ENCODE measurements around the gene OSBPL8.

The OSBPL8 gene

DNA sequence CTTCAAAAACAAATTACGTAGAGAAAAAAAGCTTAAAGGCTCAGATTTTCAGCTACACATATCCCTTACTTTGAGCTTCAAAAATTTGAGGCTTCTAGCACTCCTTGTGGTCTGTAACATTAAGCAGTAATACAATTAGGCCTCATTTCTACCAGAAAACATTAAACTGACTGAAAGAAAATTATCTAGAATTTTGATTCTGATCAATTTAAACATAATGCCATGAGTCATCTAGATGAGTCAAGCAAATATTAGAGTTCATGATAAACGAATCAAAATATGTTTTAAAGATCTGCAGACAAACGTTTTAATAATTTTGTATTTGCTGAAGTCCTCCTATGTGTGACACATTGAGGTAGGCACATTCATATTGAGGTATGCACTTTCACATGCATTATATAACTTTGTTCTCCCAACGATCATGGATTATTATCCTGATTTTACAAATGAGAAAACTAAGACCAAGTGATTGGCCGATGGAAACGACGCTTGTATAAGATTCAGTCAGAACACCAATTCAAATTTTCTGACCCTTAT, 4.3 kb downstream of the OSBPL8 start:
- no peak for DNase-seq

DNA sequence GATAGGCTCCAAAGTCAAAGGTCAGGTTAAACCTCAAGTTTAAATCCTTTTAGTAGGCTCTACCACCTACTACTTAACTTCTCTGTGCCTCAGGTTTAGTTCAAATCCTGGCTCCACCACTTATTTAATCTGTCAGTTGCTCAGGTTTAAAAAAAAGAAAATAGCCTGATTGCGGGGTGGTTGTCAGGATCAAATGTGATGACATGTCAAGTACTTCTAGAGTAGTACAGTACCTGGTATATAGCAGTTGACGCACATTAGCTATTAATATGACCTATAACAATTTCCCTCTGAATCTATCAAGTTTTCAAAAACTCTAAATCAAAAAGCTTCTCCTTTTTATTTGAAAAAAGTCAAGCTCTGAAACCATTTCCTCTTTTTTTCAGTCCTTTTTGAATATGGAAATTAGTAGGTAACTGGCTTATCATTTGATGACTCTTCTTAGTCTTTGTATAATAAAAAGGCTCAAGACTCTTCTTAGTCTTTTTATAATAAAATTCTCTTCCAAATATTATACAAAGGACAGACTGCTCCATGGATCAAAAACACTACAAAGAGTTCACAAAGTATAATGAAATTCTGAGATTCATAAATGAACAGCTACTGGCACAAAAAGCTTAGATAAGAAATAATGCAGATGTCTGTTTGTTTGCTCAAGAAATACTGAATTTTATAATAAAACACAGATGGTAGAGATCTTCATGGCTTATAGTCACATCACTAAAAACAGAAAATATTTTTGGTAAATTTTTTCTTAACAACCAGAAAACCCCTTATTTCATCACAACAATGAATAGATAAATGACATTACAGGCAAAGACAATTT, 5.0 kb downstream of the OSBPL8 start:
- no peak for DNase-seq

DNA sequence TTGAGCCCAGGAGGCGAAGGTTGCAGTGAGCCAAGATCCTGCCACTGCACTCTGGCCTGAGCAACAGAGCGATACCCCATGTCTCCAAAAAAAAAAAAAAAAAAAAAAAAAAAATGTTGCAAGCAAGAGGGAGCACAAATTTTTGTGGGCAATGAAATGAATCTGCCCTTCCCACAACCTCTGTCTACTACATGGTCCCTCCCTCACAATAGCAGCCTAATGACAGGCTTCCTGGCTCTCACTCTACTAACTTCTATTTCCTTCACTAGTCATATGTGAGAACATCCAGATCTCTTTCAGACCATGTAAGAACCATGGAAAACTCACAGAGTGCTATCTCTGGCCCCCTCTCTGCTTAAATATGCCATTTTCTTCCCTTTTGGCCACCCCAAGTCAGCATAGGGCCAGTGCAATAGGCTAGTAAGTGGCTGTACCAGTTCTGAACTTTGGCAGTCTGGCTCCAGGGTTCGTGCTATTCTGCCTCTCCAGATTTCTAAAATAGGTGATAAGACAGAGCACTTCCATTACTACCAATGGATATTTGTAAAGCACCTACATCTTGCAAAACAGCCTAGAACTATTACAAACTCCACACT, 7.1 kb downstream of the OSBPL8 start:
- no peak for DNase-seq

DNA sequence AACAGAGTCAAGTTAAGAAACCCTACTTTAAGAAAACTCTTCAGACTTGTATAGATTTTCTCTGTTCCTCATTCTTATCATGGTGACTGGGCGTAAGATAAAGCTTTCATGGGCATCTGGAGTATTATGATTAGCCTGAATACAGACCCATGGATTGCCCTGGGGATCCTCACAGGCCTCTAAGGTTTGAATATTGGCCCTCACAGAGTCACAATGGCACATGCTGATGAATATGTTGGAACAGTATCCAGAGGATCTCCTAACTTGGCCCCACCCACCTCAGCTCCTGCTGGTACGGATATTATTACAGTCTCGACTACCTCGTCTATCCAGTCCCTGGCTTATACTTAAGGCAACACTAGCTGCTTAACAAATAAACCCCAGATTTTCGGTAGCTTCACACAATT, 8.1 kb downstream of the OSBPL8 start:
- DNase-seq = no peak

DNA sequence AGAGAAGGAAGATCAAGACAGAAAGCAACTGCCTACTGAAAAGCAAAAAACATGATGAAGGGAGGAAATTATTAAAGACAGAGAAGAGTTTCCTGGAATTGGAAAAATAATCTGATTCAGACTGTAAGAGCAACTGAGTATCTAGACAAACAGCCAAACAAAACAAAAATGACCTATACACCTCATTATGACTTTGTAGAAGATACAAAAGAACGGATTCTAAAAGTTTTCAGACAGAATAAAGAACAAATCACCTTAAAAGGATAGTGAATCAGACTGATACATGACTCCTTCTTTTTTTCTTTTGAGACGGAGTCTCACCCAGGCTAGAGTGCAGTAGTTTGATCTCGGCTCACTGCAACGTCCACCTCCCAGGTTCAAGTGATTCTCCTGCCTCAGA, 10.4 kb downstream of the OSBPL8 start:
- DNase-seq = no peak

DNA sequence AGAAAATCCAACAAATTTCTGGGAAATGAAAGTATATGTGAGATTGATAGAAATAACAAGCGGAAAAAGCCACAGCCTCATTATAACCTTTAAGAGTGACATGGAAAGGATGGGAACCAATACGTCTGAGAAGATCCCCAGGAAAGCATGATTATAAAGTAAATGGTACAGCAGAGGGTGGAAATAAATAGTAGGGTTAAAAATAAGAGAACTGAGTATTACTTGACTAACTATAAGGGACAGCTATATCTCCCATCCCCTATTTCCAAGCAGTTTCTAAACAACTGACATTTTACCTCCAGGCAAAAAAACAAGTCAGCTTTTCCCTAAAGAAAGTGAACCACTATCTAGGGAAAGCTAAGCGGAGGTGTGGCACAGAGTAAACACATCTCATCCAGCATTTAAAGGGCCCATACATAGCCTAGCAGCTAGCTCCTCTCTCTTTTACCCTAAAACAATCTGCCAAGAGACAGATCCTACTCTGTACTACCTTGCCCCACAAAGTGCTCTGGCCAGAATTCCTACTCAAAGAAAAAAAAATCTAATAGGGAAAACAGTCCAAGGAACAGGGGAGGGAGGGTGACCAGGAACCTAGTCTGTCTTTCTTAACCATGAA, 11.2 kb downstream of the OSBPL8 start:
- no peak for DNase-seq

DNA sequence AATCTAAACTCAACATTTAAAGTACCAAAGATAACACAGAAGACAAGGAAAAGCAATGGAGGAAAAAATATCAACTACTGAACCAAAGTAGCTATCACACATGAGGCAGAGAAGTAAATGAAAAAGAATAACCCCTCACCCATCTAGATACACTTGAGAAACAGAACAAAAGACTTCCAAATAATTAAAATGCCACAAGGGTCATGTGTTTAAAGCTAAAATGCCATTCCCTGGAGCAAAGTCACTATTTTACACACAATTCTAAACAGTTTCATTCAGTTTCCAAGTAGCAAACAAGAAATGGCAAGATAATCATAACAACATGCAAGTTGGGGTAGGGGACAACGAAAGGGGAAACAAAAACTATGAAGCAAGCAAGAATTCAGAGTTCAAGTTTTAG, 12.0 kb downstream of the OSBPL8 start:
- DNase-seq = no peak

DNA sequence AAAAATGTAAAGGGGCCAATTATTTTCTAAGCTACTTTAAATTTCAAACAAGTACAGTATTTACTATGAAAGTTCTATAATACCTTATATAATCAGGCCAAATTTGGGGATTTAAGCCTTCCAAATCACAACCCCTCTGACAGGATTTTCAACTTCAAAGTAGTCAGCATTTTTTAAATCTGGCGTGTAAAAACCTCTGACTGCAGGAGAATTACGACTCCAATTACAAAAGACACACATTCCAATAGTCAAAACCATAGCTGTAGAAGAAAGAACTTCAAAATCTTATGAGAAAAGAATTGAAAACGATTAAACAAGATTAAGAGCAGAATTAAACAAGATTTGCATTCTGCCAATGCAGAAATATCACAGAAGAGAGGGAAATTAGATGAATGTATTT, 12.7 kb downstream of the OSBPL8 start:
- no peak for DNase-seq

DNA sequence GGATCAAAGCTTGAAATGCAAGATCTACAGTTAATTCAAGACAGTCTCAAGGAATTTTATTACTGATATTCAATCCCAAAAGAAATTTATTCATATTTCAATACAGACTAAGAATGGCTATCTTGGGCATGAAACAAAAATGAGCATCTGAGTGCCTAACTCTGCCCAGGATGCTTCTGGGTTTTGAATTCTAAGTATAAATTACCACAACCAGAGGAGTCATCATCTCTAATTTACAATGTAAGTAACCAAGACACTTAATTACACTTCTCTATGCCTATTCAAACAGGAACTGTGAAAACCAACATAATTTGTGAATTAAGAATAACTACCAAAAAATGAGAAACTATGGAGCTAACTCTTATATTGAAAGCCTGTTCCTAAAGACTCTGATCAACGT, 14.1 kb downstream of the OSBPL8 start:
- DNase-seq = no peak

DNA sequence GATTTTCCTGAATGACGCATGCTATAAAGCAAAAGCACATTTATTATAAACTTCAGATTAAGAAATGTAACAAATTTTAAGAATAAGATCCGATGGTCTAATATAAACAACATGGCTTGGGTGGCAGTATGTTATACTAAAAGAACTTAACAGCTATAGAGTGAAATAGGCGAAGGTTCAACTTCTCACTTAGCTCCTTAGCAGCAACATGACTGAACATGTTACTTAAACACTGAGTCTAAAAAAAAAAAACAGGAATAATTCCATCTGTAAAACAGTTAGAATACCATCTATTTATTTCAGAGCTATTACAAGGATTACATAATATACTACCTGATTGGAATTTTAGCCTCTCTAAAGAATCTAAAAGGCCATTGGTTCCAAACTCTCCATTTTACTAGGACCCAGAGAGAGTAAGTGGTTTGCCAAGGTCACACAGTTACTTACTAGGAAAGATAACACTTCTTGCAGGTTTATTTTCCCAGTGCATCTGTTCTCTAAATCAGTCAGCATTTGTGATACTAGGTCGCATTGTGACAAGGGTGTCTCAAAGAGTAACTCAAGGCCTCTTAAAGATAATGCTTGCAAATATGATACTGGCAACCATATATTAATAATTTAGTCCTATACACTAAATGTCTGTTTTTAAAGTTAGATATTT, 14.8 kb downstream of the OSBPL8 start:
- no peak for DNase-seq

DNA sequence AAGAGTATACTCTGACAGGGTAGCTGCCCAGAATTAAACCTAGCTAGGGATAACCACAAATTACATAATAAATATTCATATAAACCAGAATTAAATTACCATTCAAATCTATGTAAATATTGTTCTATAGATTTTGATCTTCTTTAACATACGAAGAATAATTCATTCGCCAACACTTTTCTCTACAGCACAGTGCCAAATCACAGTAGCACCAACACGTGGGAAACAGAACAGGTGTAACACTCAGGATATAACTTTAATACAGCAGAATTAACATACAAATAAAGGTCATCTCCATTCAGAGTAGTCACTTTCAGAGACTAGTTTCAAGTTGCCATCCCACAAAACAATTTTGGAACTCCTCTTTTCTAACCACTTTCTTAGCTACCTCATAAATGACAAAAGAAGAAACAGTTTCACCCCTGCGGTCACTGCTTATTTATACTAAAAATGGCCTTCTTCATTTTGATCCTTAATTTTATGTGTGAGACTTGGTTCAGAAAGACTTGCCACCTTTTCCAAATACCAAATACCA, 15.7 kb downstream of the OSBPL8 start:
- DNase-seq = no peak

DNA sequence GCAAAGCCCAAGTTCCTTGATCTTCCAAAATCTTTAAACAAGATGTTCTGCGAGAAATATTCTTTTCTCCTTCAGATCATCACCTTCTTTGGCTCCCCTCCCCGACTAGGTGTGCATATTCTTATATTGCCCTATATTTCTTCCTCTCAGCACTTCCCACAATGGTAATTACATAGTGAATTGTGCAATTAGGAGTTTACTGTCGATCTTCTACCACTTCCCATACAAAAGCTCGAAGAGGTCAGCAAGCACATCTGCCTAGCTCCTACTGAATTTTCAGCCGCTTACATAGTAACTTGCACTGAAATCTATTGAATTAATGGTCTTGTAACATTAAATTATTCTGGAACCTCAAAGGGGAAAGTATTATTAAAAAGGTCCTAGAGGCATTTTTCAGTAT, 16.7 kb downstream of the OSBPL8 start:
- no peak for DNase-seq

DNA sequence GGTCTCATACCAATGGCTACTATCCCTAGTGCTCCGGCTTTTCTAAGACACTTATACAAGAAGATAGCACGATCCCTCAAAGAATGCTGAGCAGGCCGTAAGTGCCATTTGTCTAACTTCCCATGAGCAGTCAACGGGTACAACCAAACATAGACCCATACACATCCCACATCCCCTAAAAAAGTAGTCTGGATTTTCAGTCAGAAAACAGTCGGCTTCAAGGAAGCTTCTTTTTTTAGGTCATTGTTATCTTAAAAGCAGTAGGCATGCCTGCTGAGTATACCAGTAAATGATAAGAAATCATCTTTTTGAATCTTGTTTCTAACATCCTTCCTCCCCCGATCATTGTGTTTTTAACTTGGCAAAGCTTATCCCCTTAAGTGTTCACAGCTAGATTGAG, 19.8 kb downstream of the OSBPL8 start:
- no peak for DNase-seq

DNA sequence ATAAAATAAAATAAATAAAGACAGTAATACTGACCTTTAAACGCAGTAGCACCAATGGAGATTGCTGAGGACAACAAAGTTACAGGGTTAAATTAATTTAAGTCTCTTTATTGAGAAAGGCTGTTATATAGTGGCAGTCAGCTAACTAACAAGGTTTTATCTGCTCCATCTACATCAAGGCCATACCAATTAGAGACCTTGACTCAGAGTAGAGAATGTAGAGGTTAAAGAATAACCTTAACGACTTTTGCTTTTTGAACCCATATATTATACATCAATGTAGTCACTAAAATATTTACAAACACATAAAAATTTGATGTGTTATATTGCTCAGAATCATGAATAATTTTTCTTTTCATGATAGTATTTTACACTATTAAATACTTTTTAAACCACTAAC, 21.6 kb downstream of the OSBPL8 start:
- no peak for DNase-seq

DNA sequence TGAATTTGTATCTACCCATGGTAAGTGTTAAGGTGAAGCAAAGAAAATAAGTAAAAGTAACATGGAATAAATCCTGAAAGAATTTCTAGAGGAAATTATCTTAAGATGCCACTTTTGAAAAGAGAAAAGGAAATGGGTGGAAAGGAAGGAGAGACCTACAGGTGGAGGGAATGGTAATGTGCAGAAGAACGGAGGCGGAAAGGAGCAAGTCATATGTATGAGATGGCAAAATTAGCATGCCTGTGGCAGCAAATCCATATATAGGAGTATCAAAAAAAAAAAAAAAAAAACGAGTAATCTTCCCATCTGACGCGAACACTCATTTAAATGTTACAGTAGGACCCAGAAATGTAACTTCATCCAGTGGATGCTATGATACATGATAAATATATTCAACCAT, 23.0 kb downstream of the OSBPL8 start:
- DNase-seq = no peak

DNA sequence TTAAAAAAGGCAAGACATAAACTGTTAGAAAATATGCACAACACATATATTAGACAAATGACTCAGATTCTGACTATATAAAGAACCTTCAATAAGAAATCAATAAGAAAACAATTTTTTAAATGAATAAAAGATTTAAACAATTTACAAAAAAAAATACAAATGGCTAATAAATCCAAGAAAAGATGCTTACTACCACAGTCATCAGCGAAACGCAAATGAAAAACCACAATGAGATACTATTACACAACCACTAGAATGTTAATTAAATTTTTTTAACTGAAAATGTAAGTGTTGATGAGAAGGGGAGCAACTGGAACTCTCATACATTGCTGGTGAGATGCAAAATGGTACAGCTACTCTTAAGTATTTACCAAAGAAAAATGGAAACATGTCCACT, 24.4 kb downstream of the OSBPL8 start:
- DNase-seq = no peak

DNA sequence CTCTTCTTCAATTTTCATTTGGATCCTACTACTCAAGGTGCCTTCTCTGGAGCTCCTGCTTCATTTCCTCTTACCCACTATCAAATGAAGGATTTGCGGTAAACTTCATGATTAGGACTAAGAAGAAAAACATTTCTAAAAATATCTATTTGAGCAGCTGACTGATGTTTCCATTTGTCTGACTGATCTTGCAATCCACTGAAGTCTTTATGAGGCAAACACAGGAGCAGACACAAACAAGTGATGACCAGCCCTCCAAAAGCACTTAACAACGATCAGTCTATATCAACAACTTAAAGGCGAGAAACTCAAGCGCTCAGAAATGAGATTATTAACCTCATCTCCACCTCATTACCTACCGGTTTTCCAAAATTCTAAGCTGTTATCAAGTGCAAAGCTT, 26.2 kb downstream of the OSBPL8 start:
- no peak for DNase-seq

DNA sequence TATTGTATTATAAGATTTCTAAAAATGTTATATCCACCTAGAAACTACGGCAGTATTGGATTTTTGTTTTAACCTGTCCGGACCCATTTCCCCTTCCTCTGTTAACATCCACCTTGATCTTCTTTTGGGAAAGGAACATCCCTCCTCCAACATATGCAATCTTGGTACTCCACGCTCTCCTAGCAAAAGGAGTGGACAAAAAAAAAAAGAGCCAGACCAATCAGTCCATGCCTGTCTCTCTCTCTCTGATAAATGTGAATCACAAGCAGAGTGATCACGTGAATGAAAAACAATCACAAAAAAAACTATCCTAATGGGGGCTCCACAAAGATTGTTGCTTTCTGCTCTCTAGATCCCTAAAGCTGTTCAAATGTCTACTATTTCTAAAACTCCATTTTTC, 27.1 kb downstream of the OSBPL8 start:
- no peak for DNase-seq

DNA sequence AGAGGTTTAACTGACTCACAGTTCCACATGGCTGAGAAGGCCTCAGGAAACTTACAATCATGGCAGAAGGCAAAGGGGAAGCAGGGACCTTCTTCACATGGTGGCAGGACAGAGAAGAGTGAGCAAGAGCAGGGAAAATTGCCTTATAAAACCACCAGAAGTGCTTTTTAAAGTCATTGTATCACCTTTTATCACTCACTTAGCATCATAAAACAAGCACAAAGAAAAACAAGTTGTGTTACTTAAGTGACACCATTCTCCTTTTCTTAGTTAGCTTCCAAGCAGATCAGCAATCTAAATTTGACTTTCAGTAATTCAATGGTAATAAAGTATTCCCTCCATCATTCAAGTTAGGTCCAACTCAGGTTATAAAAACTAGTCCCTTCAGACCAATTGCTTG, 28.5 kb downstream of the OSBPL8 start:
- DNase-seq = no peak

DNA sequence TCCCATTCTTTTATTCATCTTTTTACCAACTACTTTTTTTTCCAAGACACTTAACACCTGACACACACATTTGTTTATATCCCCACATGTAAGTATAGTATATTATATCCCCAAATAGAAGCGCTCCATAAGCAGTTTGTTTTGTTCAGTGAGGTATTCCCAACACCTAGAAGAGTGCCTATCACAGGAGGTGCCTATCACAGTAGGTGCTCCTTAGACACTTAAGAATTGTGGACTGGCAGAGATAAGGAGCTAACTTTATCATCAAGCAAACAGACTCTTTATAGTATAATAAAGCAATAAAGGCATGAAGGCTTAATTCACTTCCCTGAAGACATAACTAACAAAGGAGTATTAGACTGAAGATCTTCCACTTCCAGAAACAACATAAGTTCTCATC, 29.1 kb downstream of the OSBPL8 start:
- DNase-seq = no peak

DNA sequence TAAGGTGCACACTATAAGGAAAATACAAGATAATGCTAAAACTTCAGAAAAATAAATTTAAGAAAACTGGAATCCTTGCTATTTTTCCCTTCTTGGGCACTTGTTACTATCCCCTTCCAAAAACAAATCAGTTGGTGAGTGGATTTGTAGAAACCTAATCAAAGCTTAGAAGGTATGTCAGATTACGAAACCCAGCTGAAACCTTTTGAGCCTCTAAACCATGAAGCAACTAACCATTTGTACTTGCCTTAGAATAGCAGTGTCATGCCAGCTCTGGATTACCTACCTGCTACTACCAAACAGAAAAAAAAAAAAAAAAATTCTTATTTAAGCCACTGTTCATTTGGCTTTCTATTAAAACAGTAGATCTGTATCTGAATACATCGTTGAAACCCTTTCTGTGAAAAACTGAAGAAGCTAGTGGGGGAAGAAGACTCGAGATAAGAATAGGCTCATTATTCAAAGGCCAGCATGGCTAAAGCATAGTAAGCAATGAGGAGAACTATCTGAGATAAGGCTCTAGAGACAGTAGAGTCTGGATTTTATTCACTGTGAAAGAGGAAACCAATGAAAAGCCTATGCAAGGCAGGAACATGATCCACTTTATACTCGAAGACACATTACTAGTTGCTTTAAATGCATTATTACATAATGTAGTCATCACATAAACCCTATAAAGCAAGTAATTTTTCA, 30.2 kb downstream of the OSBPL8 start:
- DNase-seq = no peak

DNA sequence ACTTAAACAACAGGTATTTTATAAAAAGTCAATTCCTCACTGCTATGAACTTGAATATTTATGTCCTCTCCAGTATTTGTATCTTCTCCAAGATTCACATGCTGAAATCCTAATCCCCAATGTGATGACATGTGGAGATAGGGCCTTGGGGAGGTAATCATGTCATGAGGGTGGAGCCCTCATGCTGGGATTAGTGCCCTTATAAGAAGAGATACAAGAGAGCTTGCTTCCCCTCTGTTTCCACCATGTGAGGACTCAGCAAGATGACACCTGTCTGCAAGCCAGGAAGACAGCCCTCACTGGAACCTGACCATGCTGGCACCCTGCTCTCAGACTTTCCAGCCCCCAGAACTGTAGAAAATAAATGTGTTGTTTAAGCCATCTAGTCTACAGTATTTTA, 36.2 kb downstream of the OSBPL8 start:
- DNase-seq = no peak

DNA sequence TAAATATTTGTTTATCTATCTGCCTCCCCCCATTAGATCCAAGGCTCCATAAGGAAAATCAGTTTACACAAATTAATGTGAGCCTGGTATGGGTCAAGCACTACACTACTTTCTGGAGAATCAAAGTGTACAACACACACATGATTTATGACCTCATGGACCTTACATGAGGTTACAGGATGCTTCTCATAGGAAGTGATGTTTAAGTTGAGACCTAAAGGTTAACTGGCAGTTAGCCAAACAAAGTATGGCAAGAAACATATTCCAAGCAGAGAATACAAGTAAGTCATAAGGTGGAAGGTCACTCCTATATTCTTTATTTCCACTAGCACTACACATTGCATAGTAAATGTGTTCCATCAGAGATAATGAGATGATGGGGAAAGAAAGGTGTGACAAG, 39.2 kb downstream of the OSBPL8 start:
- DNase-seq = no peak
